Measurements from ENCODE around the gene ALK.

DNA sequence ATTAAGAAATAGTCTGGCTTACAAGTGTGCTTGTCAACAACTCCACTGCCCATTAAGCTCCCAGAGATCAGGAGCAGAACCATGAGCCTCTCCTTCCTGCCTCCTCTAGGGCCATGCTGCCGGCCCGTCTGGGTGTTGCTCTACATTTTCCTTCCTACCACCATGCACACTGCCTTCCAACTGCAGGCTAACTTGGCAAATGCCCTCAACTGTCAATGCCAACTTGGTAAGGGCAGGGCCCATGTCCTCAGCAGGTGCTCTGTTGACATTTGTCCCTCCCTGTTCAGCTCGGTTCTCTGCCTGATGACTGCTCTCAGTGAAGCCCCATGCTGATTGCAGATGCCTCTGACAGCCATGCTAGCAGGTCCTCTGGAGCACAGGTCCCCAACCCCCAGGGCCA, 345.2 kb downstream of the ALK start:
- TF ChIP-seq, protein P1, sequence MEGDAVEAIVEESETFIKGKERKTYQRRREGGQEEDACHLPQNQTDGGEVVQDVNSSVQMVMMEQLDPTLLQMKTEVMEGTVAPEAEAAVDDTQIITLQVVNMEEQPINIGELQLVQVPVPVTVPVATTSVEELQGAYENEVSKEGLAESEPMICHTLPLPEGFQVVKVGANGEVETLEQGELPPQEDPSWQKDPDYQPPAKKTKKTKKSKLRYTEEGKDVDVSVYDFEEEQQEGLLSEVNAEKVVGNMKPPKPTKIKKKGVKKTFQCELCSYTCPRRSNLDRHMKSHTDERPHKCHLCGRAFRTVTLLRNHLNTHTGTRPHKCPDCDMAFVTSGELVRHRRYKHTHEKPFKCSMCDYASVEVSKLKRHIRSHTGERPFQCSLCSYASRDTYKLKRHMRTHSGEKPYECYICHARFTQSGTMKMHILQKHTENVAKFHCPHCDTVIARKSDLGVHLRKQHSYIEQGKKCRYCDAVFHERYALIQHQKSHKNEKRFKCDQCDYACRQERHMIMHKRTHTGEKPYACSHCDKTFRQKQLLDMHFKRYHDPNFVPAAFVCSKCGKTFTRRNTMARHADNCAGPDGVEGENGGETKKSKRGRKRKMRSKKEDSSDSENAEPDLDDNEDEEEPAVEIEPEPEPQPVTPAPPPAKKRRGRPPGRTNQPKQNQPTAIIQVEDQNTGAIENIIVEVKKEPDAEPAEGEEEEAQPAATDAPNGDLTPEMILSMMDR (conservative IDR thresholded peaks at IDR 0.05; ENCODE audit: low read depth, low read length): no peak
- TF ChIP-seq EZH2 (IDR thresholded peaks at IDR 0.05; ENCODE audit: low read length, unreplicated experiment) (no peak), EZH2phosphoT487 (IDR thresholded peaks at IDR 0.05; ENCODE audit: borderline replicate concordance, low read length) (no peak)
